ENCODE measurements around the gene LRRC42. TPM values are rescaled to one million over a fixed set of nuclear protein-coding genes. Genes with fewer than 3 reads are reported as not detected.
"Not testable (repeated sequence)": the region's sequence is repeated elsewhere in the genome, so short reads cannot be mapped to it uniquely, and the experiment has no call there.

Gene LRRC42
- total RNA-seq, 1 donor from 2014 or later, result 45.4 TPM

DNA sequence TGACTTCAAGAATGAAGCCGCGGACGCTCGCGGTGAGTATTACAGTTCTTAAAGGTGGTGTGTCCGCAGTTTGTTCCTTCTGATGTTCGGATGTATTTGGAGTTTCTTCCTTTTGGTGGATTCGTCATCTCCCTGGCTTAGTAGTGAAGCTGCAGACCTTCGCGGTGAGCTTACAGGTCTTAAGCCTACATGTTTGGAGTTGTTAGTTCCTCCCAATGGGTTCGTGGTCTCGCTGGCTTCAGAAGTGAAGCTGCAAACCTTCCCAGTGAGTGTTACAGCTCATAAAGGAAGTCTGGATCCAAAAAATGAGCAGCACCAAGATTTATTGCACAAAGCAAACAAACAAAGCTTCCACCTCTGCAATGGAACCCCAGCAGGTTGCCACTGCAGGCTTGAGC, 57.1 kb downstream of the LRRC42 start:
- DNase-seq (ENCODE audit: low read depth, low spot score), result no peak
- Mint-ChIP-seq H3K36me3 (ENCODE audit: low read depth) (no peaks in the 10 kb centered on the region), H3K27me3 (ENCODE audit: low read depth) (peaks cover 13% of the 10 kb centered on the region), H3K4me1 (no peaks in the 10 kb centered on the region), H3K4me3 (no peak overlapping the region), H3K9me3 (peaks cover 2% of the 10 kb centered on the region), H3K27ac (ENCODE audit: unreplicated experiment) (no peak overlapping the region)
- TF ChIP-seq, protein P1, sequence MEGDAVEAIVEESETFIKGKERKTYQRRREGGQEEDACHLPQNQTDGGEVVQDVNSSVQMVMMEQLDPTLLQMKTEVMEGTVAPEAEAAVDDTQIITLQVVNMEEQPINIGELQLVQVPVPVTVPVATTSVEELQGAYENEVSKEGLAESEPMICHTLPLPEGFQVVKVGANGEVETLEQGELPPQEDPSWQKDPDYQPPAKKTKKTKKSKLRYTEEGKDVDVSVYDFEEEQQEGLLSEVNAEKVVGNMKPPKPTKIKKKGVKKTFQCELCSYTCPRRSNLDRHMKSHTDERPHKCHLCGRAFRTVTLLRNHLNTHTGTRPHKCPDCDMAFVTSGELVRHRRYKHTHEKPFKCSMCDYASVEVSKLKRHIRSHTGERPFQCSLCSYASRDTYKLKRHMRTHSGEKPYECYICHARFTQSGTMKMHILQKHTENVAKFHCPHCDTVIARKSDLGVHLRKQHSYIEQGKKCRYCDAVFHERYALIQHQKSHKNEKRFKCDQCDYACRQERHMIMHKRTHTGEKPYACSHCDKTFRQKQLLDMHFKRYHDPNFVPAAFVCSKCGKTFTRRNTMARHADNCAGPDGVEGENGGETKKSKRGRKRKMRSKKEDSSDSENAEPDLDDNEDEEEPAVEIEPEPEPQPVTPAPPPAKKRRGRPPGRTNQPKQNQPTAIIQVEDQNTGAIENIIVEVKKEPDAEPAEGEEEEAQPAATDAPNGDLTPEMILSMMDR (conservative IDR thresholded peaks at IDR 0.05), result no peak

GRCh38 chr1:54003750-54004480, 57.8 kb downstream of the LRRC42 start:
- peaks cover 13% of the 10 kb centered on the region for H3K27me3 Mint-ChIP-seq (ENCODE audit: low read depth)
- DNase-seq (ENCODE audit: low read depth, low spot score); H3K36me3 Mint-ChIP-seq (ENCODE audit: low read depth); H3K9me3 Mint-ChIP-seq; H3K27ac Mint-ChIP-seq (ENCODE audit: unreplicated experiment); H3K4me1 Mint-ChIP-seq; H3K4me3 Mint-ChIP-seq: not testable (repeated sequence)

GRCh38 chr1:54004481-54005049, 58.4 kb downstream of the LRRC42 start:
- H3K36me3 Mint-ChIP-seq (ENCODE audit: low read depth), result no peaks in the 10 kb centered on the region
- peaks cover 2% of the 10 kb centered on the region for H3K9me3 Mint-ChIP-seq
- no peak overlapping the region for H3K27ac Mint-ChIP-seq (ENCODE audit: unreplicated experiment)
- H3K27me3 Mint-ChIP-seq (ENCODE audit: low read depth), result peaks cover 13% of the 10 kb centered on the region
- no peak overlapping the region for H3K4me3 Mint-ChIP-seq
- TF ChIP-seq, protein P1 (conservative IDR thresholded peaks at IDR 0.05), result no peak
- no peak for DNase-seq (ENCODE audit: low read depth, low spot score)
- H3K4me1 Mint-ChIP-seq, result no peaks in the 10 kb centered on the region

GRCh38 chr1:54006508-54006907, 60.4 kb downstream of the LRRC42 start:
- H3K36me3 Mint-ChIP-seq (ENCODE audit: low read depth), result no peaks in the 10 kb centered on the region
- DNase-seq (ENCODE audit: low read depth, low spot score), result no peak
- H3K4me3 Mint-ChIP-seq, result no peak overlapping the region
- H3K4me1 Mint-ChIP-seq, result no peaks in the 10 kb centered on the region
- TF ChIP-seq, protein P1 (conservative IDR thresholded peaks at IDR 0.05), result no peak
- H3K27ac Mint-ChIP-seq (ENCODE audit: unreplicated experiment), result no peak overlapping the region
- peaks cover 2% of the 10 kb centered on the region for H3K9me3 Mint-ChIP-seq
- H3K27me3 Mint-ChIP-seq (ENCODE audit: low read depth), result peaks cover 14% of the 10 kb centered on the region

- TF ChIP-seq, protein P1 (conservative IDR thresholded peaks at IDR 0.05), result no peak
- Mint-ChIP-seq H3K9me3 (peaks cover 2% of the 10 kb centered on the region), H3K27me3 (ENCODE audit: low read depth) (peaks cover 19% of the 10 kb centered on the region), H3K4me1 (no peaks in the 10 kb centered on the region), H3K27ac (ENCODE audit: unreplicated experiment) (no peak overlapping the region), H3K4me3 (no peak overlapping the region), H3K36me3 (ENCODE audit: low read depth) (no peaks in the 10 kb centered on the region)
- no peak for DNase-seq (ENCODE audit: low read depth, low spot score)
Measured at GRCh38 chr1:54007613-54008012, 61.5 kb downstream of the LRRC42 start.

DNA sequence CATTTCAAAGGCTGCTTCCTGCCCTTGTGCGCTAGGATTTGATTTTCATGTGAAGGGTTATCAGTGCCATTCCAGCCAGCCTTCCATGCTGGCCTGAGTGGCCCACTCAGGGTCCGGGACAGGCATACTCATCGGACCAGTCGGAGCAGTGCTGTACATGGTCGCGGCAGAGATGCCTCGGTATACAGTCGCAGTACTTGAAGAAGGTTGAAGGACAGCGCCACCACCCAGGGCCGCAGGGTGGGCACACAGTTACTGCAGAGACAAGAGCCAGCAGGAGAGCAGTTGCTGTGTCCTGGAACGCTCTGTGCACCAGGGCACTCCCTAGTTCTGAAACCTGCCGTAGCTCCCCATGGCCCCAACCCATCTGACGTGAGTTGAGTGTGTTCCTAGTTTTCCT, 62.7 kb downstream of the LRRC42 start:
- Mint-ChIP-seq H3K27me3 (ENCODE audit: low read depth) (peaks cover 21% of the 10 kb centered on the region), H3K9me3 (no peaks in the 10 kb centered on the region), H3K36me3 (ENCODE audit: low read depth) (no peaks in the 10 kb centered on the region), H3K27ac (ENCODE audit: unreplicated experiment) (no peak overlapping the region), H3K4me1 (no peaks in the 10 kb centered on the region), H3K4me3 (no peak overlapping the region)
- DNase-seq (ENCODE audit: low read depth, low spot score), result no peak
- TF ChIP-seq, protein P1 (conservative IDR thresholded peaks at IDR 0.05), result no peak

All from neural crest cell (in vitro differentiated cells).